HG03442 (cell line): ENCODE data around the gene PLA2G3.

Experiments used
- ATAC-seq: cut with Tn5 transposase; IDR thresholded peaks from one replicate; pipeline ENCODE4 v1.9.1; 2021; ENCODE audit warnings: mild to moderate bottlenecking, moderate library complexity; ENCODE audit not compliant: unreplicated experiment

The PLA2G3 gene

DNA sequence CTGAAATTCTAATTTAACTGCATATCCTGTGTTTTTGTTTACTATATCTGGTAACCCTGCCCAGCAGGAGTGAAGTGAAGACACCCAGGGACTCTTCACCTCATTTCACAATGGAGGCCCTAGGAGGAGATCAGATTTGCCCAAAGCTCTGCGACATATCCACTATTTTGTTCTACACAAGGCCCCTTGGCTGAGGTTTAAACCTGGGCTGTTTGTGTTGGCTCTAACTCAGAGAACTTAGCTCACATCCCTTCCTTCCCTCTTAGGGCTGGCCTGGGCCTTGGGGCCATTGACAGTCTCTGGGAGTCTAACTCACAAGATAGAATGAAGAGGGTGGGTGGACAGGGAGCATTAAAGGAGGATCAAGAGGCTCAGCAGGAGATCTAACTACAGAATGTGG is 8.2 kb upstream of the PLA2G3 start:
- ATAC-seq, result no peak

DNA sequence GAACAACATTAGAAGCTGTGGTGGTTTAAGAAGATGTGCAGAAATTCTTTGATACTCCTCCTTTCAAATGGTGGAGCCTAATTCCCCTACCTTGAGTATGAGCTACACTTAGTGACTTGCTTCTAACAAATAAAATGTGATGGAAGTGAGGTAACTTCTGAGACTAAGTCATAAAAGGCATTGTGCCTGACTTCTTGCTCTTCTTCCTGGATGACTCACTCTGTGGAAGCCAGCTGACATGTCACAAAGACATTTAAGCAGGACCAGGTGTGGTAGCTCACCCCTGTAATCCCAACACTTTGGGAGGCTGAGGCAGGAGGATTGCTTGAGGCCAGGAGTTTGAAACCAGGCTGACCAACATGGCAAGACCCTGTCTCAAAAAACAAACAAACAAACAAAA is 3.9 kb upstream of the PLA2G3 start:
- no peak for ATAC-seq

GRCh38 chr22:31143537-31143936 is 3.2 kb upstream of the PLA2G3 start:
- ATAC-seq, result no peak

- ATAC-seq, result no peak
Observed at GRCh38 chr22:31143038-31143437, 2.7 kb upstream of the PLA2G3 start.

DNA sequence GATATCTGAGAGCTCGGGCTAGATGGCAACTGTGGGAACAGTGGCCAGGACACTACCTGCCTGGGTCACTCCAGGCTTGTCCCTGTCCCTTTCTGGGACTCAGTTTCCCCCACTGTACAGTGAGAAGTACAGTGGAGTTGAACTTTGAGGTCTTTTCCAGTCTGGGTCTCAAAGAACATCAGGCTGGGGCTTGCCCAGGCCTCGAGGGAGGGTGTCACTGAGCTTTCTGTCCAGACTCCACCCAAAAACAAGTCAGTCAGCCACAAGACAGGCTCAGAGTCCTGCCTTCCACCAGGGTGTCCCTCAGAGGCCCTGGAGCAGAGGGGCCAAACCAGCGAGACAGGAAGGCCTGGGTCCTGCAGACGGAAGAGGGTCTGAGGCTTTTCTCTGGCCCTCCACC is 2.0 kb upstream of the PLA2G3 start:
- no peak for ATAC-seq

- no peak for ATAC-seq
Observed at GRCh38 chr22:31141551-31141950, 1.2 kb upstream of the PLA2G3 start.

- ATAC-seq, result no peak
Observed at GRCh38 chr22:31140746-31141145, 438 bp upstream of the PLA2G3 start.

DNA sequence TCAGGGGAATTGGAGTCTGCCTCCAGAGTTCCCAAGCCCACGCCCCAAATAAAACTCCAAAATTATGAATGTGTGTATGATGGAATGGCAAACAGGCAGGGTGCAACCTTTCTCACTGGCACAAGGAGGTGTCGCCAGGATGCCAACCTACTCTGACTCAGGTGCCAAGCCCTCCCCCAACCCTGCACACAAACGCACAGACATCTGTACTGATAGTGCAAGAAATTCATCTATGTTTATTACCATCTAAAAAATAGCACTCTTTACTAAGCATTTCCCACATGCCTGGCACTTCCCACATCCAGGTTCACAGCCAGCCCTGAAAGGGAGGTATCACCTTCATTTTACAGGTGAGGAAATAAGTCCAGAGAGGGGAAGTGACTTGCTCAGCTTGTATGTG is 1.2 kb downstream of the PLA2G3 start:
- no peak for ATAC-seq

DNA sequence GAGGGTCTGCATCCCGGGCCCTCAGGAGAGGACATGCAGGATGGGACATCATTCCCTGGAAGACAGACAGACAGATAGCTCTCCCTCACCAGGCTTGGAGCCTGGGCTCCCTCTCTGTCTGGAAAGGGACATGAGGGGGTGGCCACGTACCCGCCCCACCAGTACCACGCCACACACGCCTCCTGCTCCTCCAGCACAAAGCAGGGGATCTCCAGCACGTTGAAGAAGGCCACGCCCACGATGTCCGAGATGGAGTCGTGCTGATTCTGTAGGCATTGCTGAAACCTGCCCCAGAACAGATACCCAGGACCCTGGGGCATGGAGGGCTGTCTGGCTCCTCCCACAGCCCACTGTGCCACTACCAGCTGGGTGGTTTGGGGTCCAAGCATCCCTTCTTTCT is 2.2 kb downstream of the PLA2G3 start:
- ATAC-seq, result no peak

DNA sequence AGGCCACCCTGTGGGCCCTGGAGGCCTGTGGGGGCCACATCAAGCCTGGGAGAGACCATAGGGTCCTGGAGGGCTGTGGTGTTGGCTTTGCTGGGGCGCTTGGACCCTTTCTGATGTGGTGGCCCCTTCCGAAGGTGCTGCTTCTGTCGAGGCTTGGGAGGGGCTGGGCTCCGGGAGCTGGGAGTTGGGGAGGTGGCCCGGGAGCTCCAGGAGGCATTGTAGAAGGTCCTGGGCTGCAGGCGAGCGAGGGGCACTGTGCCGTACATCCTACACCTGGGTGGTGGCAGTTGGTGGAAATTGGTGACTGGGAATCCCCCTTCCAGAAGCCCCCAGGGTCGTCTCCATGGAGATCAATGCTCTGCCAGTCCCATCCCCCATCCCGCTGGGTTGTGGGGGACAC is 2.6 kb downstream of the PLA2G3 start:
- ATAC-seq, result no peak

DNA sequence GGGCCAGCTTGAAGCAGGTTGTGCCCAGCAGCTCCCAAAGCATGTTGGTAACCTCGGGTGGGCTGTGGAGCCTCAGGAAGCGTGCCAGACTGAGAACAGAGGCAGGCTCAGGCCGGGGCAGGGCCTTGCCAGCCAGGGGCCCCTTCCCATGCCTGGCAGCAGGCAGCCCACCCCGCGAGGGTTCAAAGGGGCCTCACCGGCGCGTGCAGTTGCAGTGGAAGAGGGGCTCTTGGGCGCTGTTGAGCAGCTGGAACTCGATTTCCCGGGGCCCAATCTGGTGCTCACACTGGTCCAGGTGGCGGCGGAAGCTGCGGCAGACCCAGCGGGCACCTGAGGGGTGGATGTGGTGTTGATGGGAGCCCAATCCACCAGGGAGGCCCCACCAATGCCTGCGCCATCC is 3.6 kb downstream of the PLA2G3 start:
- no peak for ATAC-seq

GRCh38 chr22:31136155-31136554 is 4.2 kb downstream of the PLA2G3 start:
- no peak for ATAC-seq

DNA sequence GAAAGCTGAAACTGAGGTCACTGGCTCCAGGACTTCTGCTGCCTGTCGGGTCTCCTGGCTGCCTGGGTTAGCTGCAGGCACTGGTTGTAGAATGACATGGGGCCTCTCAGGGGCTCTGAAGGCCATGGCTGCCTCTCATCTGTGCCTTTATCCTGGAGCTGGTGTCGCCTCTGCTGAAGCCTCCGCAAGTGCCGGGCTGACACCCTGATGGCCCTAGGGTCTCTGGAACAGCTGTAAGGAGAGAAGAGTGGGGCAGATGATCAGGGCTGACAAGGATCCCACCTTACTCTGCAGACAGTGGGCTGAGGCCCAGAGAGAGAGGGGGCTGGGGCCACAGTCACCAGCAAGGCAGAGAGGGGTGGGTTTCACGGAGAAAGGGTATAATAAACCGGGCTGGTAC is 4.6 kb downstream of the PLA2G3 start:
- no peak for ATAC-seq

- ATAC-seq, result no peak
Observed at GRCh38 chr22:31134688-31135087, 5.6 kb downstream of the PLA2G3 start.

DNA sequence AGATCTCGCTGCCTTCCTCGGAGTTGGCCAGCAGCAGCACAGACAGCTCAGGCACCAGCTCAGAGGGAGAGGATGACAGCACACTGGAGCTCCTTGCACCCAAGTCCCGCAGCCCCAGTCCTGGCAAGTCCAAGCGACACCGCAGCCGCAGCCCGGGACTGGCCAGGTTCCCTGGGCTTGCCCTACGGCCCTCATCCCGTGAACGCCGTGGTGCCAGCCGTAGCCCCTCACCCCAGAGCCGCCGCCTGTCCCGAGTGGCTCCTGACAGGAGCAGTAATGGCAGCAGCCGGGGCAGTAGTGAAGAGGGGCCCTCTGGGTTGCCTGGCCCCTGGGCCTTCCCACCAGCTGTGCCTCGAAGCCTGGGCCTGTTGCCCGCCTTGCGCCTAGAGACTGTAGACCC is 6.4 kb downstream of the PLA2G3 start:
- no peak for ATAC-seq

DNA sequence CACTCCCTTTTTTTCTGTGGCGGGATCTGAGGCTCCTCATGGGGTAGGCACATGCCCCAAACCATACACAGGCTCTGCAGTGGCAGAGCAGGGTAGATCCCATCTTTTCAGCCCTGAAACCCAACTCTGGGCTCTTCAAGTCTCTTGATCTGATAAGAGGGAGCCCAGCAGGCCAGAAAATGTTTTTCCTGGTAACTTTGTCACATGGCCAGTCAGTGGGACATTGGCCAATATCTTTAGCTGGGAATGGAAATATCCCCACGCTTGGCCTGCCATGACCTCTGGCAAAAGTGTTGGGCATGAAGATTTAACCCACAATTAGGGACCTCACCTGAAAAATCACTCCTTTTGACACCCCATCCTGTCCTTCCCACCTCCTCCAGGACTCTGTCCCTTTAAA is 9.4 kb downstream of the PLA2G3 start:
- ATAC-seq, result no peak

GRCh38 chr22:31128156-31128555 is 12.2 kb downstream of the PLA2G3 start:
- ATAC-seq, result no peak

- no peak for ATAC-seq
Observed at GRCh38 chr22:31127181-31127772, 13.0 kb downstream of the PLA2G3 start.

GRCh38 chr22:31126869-31127175 is 13.5 kb downstream of the PLA2G3 start:
- ATAC-seq, result no peak

DNA sequence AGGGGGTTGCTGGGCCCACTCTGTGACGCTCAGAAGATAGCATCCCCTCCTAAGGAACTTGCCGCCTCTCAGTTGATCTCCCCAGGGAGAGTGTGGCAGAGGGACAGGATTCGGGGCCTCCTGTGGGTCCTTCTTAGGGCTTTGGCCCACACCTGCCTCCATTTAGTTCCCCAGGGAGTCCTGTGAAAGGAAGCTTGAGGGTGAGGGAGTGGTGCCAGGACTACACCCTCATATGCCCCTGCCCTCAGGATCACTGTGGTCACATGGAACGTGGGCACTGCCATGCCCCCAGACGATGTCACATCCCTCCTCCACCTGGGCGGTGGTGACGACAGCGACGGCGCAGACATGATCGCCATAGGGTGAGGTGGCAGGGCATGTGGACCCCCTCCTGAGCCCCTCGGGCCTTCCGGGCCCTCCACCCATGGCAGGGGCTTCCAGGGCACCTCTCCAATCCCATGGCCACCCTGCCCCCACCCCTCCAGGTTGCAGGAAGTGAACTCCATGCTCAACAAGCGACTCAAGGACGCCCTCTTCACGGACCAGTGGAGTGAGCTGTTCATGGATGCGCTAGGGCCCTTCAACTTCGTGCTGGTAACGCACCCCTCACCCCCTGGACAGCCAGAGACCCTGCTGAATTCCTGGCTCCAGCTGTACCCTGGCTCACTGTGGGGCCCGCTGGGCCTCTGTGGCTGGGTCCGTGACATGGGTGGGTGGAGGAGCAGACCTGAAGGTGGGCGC is 14.0 kb downstream of the PLA2G3 start:
- no peak for ATAC-seq

DNA sequence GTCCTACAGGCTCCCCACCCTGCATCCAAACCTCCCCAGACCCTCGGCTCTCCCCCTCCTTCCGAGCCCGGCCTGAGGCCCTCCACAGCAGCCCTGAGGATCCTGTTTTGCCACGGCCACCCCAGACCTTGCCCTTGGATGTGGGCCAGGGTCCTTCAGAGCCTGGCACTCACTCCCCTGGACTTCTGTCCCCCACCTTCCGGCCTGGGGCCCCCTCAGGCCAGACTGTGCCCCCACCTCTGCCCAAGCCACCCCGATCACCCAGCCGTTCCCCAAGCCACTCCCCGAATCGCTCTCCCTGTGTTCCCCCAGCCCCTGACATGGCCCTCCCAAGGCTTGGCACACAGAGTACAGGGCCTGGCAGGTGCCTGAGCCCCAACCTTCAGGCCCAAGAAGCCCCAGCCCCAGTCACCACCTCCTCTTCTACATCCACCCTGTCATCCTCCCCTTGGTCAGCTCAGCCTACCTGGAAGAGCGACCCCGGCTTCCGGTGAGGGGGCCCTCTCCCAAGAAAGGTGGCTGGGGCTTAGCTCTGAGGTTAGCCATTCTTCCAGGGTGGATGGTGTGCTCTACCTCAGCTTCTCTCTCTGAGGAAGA is 14.7 kb downstream of the PLA2G3 start:
- ATAC-seq, result no peak

DNA sequence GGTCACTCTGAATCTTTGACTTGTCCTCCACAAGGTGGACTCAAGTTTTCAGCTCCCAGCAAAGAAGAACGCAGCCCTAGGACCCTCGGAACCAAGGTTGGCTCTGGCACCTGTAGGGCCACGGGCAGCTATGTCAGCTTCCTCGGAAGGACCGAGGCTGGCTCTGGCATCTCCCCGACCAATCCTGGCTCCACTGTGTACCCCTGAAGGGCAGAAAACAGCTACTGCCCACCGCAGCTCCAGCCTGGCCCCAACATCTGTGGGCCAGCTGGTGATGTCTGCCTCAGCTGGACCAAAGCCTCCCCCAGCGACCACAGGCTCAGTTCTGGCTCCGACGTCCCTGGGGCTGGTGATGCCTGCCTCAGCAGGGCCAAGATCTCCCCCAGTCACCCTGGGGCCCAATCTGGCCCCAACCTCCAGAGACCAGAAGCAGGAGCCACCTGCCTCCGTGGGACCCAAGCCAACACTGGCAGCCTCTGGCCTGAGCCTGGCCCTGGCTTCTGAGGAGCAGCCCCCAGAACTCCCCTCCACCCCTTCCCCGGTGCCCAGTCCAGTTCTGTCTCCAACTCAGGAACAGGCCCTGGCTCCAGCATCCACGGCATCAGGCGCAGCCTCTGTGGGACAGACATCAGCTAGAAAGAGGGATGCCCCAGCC is 15.4 kb downstream of the PLA2G3 start:
- no peak for ATAC-seq
